Left ventricle myocardium inferior (tissue), 1 donor: ENCODE results near the gene UBE2QL1. TPM values are rescaled to one million over a fixed set of nuclear protein-coding genes. Genes with fewer than 3 reads are reported as not detected.

Experiments
- DNase-seq: peaks from one replicate; pipeline ENCODE4 v3.0.0-alpha.2; 2020
- H3K27ac ChIP-seq: fragments of 200-600 bp; replicated peaks from 2 replicates; pipeline ENCODE4 v1.8.0; 2021
- H3K27me3 ChIP-seq: fragments of 200-600 bp; 2 replicates; pipeline ENCODE4 v1.8.0; 2021; ENCODE audit warnings: low read depth
- H3K36me3 ChIP-seq: fragments of 200-600 bp; 2 replicates; pipeline ENCODE4 v1.8.0; 2021
- H3K4me1 ChIP-seq: fragments of 200-600 bp; 2 replicates; pipeline ENCODE4 v1.8.0; 2021
- H3K4me3 ChIP-seq: fragments of 200-600 bp; 2 replicates; pipeline ENCODE4 v1.8.0; 2021; ENCODE audit warnings: mild to moderate bottlenecking, moderate library complexity
- H3K9me3 ChIP-seq: fragments of 200-600 bp; replicated peaks from 2 replicates; pipeline ENCODE4 v1.8.0; 2021
- intact Hi-C: fragments of 100-400 bp; cut with micrococcal nuclease; formaldehyde crosslinking; loops from one replicate; pipeline ENCODE4 v1.11.0; 2022
- total RNA-seq: library from RNA; stranded (reverse); fragmentation: NEBNext Ultra II Directional; extraction: Animal tissue kit (Norgen Biotek cat#: 25700); gene quantifications from one replicate; pipeline ENCODE4 v1.2.1, GENCODE V29; 2021
- TF ChIP-seq, protein P1 (sequence below): fragments of 200-600 bp; IDR thresholded peaks from 2 replicates; pipeline ENCODE4 v1.8.0; 2021; ENCODE audit warnings: antibody characterized with exemption, mild to moderate bottlenecking, borderline replicate concordance
- donor health status: DM: no; HTN: yes; CAD: no; lungs with severe emphysema.

Gene UBE2QL1
- total RNA-seq, 1 donor from 2014 or later: 25.5 TPM

DNA sequence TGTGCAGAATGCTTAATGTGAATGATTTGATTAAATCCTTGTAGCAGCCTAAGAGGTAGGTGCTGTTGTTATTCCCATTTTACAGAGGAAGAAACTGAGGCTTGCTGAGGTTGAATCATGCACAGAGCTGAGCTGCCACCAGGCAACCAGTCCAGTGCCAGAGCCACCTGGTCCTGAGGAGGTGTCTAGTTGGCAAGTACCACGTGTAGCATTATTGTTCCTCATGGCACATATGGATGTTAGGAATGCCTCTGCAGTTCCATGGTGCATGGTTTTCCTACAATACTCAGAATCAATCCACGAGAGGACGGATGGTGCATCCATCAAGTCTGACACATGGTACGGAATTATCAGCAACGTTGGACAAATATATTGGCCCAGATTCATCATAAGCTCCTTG lies 8.9 kb downstream of the UBE2QL1 start:
- Histone ChIP-seq H3K27me3 (peaks cover 35% of the 10 kb centered on the region), H3K4me3 (no peak overlapping the region), H3K36me3 (no peaks in the 10 kb centered on the region), H3K27ac (peak overlapping the region; percentile 50), H3K9me3 (no peaks in the 10 kb centered on the region), H3K4me1 (peaks cover 58% of the 10 kb centered on the region)
- DNase-seq: no peak
- intact Hi-C loops: no loop called here
- TF ChIP-seq, protein P1, sequence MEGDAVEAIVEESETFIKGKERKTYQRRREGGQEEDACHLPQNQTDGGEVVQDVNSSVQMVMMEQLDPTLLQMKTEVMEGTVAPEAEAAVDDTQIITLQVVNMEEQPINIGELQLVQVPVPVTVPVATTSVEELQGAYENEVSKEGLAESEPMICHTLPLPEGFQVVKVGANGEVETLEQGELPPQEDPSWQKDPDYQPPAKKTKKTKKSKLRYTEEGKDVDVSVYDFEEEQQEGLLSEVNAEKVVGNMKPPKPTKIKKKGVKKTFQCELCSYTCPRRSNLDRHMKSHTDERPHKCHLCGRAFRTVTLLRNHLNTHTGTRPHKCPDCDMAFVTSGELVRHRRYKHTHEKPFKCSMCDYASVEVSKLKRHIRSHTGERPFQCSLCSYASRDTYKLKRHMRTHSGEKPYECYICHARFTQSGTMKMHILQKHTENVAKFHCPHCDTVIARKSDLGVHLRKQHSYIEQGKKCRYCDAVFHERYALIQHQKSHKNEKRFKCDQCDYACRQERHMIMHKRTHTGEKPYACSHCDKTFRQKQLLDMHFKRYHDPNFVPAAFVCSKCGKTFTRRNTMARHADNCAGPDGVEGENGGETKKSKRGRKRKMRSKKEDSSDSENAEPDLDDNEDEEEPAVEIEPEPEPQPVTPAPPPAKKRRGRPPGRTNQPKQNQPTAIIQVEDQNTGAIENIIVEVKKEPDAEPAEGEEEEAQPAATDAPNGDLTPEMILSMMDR: no peak

DNA sequence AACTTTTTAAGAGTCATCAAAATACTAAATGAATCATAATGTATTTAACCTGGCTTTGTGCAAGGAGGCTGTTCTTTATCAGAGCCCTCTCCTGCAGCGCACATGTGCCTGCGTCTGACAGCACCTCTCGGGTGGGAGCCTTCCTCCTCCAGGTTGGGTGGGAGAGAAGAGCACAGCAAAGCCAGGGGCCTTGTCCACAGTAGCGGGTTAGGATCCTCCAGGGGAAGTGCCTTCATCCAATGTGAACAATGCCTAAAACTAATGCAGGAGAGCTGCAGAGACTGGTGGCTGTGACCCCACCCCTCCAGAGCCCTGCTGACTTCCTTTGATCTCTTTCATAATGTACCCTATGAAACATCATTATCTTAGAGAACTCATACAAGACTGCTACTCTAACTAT lies 10.2 kb downstream of the UBE2QL1 start:
- Histone ChIP-seq H3K36me3 (no peaks in the 10 kb centered on the region), H3K4me3 (no peak overlapping the region), H3K9me3 (no peaks in the 10 kb centered on the region), H3K4me1 (peaks cover 47% of the 10 kb centered on the region), H3K27me3 (peaks cover 22% of the 10 kb centered on the region), H3K27ac (peak overlapping the region; percentile 50)
- intact Hi-C loops: no loop called here
- TF ChIP-seq, protein P1: no peak
- DNase-seq: no peak

DNA sequence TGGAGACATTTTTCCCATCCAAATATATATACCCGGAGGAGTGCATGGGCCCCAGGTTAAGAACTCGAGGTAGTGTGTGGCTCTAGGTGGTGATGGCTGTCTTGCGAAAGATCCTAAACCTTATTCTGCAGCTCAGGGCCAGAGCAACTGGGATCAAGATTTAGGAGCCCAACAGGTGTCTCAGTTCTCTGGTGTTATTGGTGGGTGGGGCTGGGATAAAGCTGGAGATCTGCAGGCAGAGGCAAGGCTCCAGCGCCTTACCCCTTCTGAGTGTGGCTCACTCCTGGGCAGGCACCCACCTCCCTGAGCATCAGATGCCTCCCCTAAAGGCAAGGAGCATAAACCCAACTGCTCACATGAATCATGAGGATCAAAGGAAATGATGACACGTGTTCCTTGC lies 11.2 kb downstream of the UBE2QL1 start:
- H3K4me1 ChIP-seq: peaks cover 54% of the 10 kb centered on the region
- H3K27ac ChIP-seq: peak overlapping the region; percentile 50
- intact Hi-C loops: no loop called here
- no peak for DNase-seq
- no peaks in the 10 kb centered on the region for H3K9me3 ChIP-seq
- no peak overlapping the region for H3K4me3 ChIP-seq
- H3K27me3 ChIP-seq: peaks cover 12% of the 10 kb centered on the region
- TF ChIP-seq, protein P1: no peak
- H3K36me3 ChIP-seq: no peaks in the 10 kb centered on the region

DNA sequence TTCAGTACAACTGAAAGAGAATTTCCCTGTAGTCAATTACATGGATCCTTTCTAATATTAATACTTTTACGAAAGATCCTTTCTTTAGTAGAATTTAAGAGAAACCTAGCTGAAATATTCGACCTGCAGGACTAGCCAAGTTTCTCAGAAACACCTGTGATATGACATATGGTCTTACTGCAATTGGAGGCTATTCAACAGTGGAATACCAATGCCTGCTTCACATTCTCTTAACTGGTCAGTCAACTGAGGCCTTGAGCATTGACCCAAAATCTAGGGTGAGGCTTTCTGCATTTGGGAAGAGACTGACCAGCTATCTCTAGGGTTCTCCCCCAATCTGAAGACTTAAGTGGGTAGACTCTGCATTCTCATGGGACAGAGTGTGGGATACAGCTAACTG lies 12.3 kb downstream of the UBE2QL1 start:
- intact Hi-C loops: no loop called here
- H3K27ac ChIP-seq: no peak overlapping the region

DNA sequence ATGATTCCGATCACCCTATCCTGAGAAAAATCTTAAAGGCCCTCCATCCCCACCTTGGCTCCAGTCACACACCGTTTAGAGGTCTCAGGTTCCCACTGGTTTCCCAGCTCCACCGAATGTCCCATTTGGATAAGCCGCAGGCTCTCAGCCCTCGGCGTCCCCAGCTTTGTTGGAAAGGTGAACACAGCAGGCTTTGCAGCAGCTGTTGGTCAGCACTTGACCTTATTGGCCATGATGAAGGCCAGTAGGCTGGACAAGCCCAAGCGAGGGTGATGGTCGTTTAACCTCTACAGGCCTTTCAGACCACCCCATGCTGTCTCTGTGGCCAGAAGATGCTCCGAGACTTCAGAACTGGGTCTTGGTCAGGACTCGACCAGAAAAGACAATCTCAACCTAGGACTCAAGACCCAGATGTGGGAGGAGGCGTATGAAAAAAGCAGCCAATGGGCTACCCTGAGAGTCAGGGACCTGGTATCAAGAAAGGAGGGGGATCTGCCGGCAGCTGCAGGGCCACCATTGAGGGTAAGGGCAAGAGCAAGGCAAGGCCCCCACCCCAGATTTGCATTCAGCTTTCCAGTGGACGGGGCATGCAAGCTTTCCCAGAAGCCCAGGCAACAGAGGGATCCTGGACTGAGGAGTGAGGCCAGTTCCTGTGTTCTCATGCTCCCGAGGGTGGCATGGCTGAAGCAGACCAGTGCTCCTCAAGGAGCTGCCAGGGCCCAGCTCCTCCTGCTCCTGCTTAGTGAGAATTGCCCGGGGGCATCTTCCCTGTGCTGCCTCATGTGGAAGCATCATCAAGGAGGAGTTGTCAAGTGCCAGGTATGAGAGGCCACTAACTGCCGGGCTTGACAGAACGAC lies 13.4 kb downstream of the UBE2QL1 start:
- Histone ChIP-seq H3K27ac (peak overlapping the region; percentile 12), H3K36me3 (no peaks in the 10 kb centered on the region), H3K4me1 (peaks cover 62% of the 10 kb centered on the region), H3K27me3 (no peaks in the 10 kb centered on the region), H3K4me3 (no peak overlapping the region), H3K9me3 (no peaks in the 10 kb centered on the region)
- intact Hi-C loops: no loop called here
- DNase-seq: no peak
- TF ChIP-seq, protein P1: no peak

More for the DNA sequence above, 12.3 kb downstream of the UBE2QL1 start:
- DNase-seq: no peak
- peaks cover 5% of the 10 kb centered on the region for H3K27me3 ChIP-seq
- no peak overlapping the region for H3K4me3 ChIP-seq
- peaks cover 62% of the 10 kb centered on the region for H3K4me1 ChIP-seq
- H3K9me3 ChIP-seq: no peaks in the 10 kb centered on the region
- TF ChIP-seq, protein P1: no peak
- H3K36me3 ChIP-seq: no peaks in the 10 kb centered on the region
